Right hindlimb (tissue), 1 donor: ENCODE measurements around the gene FOXN3.
"Not testable (repeated sequence)": the region's sequence is repeated elsewhere in the genome, so short reads cannot be mapped to it uniquely, and the experiment has no call there.

Experiments used
- DNase-seq: peaks from one replicate; pipeline ENCODE4 v3.0.0-alpha.2; 2018

The FOXN3 gene

DNA sequence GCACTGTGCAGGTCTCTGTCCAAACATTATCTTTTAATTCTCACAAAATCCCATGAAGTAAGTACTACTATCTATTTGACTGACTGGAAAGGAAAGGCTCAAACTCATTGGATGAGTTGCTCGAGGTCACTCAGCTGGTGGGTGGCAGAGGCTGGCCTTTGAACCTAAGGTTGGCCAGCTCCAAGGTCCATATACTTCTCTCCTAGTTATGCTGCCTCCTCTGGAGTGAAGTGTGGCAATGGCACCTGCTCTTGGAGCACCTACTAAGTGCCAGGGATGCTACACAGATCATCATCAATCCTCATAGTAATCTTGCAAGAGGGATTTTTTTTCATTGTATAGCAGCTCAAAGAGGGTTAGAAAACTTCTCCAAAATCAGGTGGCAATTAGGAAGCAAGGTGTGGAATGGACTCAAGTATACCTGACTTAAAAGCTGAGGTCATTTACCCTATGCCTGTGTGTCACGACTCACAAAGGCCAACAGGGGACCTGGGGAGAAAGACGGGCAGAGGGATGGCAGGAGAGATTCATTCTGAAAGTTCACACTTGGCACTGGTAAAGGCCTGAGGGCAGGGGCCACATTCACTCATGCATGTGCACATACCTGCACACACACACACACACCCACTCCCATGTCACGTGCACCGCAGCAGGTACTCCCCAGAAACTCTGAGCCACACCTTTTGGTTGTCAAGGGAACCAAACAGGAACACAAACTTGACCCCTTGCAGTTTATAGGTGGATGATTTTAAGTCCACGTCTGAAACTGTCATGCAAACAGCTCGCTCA is 146.4 kb downstream of the FOXN3 start:
- DNase-seq, result no peak

- DNase-seq, result no peak
These were observed 147.6 kb downstream of the FOXN3 start for GRCh38 chr14:89269404-89269803.

- no peak for DNase-seq
These were observed 148.5 kb downstream of the FOXN3 start for GRCh38 chr14:89268514-89268913.

GRCh38 chr14:89267656-89268055 is 149.4 kb downstream of the FOXN3 start:
- no peak for DNase-seq

GRCh38 chr14:89267163-89267562 is 149.9 kb downstream of the FOXN3 start:
- no peak for DNase-seq

GRCh38 chr14:89266754-89267153 is 150.3 kb downstream of the FOXN3 start:
- DNase-seq, result no peak

GRCh38 chr14:89265234-89265633 is 151.8 kb downstream of the FOXN3 start:
- no peak for DNase-seq

GRCh38 chr14:89264196-89264800 is 152.7 kb downstream of the FOXN3 start:
- DNase-seq, result no peak

GRCh38 chr14:89262041-89262440 is 155.0 kb downstream of the FOXN3 start:
- no peak for DNase-seq

- DNase-seq, result no peak
These were observed 156.1 kb downstream of the FOXN3 start for GRCh38 chr14:89260898-89261297.

- no peak for DNase-seq
These were observed 157.0 kb downstream of the FOXN3 start for GRCh38 chr14:89259951-89260609.

- DNase-seq, result no peak
These were observed 158.2 kb downstream of the FOXN3 start for GRCh38 chr14:89258728-89259273.

DNA sequence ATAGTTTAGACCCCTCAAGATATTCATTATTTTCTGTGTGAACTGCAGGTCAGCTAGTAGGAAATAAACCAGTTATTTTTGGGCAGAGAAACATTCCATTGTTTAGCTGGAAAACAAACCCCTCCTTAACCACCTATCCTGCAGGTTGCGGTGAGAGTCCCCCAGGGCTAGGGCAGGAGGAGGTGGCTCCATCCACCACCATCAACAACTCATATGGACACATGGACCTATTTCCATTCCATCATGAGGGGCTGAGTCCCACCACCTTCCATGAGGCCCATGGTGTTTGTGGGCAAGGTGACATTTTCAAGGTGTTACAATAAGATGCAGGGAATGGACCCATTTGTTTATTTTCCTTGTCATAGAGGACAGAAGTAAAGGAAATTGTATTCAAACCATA is 160.1 kb downstream of the FOXN3 start:
- DNase-seq, result no peak

DNA sequence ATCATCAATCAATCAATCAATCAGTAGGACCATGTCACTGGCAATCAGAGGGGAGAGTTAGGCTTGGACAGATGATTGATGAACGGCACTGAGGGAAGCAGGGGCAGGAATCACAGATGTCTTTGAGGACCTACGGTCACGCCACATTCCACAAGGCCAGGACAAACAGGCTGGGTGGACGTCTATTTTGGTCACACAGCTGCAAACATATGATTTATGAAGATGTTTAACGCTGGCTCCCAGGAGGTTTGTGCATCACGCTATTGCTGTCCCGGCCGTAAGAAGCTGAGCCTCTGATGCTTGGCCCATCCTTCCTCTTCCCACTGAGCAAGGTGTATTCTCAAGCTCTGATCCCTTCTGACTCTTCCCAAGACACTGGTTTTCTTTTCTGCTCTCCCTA is 160.8 kb downstream of the FOXN3 start:
- DNase-seq, result peak; percentile 47

- no peak for DNase-seq
These were observed 161.2 kb downstream of the FOXN3 start for GRCh38 chr14:89255852-89256251.

DNA sequence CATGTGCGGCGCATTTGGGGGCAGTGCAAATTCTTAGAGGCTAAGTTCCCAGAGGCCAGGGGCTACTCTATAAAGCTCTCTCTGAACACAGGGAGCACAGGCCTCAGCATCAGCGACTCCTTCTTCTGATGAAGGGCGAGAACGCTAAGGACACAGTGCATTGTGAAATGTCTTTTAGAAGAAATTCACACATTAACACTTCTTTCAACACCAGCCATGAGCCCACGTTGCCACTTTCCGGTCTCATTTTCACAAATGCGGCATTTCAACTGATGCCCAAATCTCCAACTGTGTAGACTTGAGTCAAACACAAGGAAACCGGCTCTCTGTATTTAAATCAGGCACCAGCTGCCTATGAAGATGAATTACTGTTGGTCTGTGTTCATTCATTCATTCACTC is 162.0 kb downstream of the FOXN3 start:
- DNase-seq, result no peak

DNA sequence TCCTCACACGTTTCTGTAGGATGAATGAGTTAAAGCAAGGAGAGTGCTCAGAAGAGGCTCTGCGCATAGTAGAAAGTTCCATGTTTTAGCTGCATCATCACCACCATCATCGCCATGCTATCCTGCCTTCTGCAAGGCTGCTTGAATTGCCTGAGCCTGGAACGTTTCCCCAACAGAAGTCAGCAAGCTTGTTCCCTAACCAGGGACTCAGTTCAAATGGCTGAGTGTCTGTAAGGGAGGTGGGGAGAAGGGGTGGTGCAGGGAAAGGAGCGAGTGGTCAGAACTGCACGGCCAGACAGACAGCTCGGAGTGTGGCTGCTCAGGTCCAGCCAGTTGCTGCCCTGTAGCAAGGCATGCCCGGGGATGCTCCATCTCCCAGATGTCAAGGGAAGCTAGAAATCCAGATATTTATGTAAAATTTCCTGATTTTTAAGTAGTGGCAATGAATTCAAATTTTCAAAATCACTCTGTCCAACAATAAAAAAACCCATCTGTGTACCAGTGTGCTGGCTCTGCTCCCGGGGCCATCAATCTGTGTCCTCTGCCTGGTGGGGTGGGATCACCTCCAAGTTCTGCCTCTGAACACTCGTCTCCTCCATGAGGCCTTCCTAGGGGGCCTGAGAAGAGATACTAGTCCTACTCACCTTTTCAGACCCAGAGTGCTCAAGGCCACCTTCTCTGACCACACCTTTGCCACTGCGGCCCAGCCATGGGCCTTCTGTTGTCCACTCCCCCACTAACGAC is 162.7 kb downstream of the FOXN3 start:
- DNase-seq, result no peak

DNA sequence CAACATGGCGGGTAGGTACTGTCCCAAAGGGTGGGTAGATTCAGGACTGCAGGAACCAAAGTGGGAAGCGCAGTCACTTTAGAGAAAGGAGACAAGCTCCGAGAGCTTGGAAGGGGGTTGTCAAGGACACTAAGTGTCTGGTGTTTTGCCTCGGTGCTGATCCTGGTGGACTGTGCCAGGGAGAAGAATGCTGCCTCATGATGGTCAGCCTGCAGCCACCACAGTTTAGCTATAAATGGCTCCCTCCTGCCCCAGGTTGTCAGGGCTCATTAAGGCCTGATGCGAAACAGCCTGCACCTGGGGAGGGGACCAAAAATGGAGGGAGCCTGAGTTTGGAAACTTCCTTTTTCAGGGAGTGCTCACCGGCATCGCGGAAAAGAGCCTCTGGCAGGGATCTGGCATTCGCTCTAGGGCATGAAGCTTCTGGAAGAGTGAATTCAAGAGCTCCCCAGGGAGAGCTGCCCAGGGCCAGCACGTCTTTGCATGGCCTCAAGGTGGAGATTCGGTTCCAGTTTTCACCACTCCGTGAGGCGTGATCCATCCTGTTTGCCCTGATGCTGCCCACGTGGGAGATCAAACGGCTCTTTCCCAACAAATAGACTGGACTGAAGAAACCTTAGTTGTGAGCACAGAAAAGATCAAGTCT is 164.0 kb downstream of the FOXN3 start:
- no peak for DNase-seq

- no peak for DNase-seq
These were observed 166.0 kb downstream of the FOXN3 start for GRCh38 chr14:89251061-89251460.

DNA sequence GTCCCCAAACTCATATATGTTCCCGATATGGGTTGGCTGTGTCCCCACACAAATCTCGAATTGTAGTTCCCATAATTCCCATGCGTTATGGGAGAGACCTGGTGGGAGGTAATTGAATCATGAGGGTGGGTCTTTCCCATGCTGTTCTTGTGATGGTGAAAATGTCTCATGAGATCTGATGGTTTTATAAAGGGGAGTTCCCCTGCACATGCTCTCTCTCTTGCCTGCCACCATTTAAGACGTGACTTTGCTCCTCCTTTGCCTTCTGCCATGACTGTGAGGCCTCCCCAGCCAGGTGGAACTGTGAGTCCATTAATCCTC is 166.4 kb downstream of the FOXN3 start:
- DNase-seq, result not testable (repeated sequence)

DNA sequence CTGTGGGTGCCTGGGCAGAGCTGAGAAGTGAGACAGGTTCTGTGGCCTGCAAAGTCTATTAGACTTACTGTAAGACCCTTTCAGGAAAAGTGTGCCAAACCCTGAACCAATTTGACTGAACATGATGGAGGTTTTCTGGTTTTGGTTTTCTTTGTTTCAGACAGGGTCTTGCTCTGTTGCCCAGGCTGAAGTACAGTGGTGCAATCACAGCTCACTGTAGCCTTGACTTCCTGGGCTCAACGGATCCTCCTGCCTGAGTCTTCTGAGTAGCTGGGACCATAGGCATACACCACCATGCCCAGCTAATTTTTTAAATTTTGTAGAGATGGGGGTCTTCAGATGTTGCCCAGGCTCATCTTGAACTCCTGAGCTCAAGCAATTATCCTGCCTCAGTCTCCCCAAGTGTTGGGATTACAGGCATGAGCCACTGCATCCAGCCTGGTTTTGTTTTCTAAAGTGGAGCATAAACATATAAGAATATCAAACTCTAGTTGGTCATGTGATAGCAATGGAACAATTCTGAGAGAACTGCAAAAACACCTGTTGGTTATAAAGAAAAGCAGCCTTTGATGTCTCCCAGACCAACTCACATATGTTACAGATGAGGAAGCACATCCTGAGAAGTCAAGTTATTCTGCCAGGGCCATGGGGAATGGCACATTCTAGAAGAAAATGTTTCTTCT is 166.9 kb downstream of the FOXN3 start:
- no peak for DNase-seq

DNA sequence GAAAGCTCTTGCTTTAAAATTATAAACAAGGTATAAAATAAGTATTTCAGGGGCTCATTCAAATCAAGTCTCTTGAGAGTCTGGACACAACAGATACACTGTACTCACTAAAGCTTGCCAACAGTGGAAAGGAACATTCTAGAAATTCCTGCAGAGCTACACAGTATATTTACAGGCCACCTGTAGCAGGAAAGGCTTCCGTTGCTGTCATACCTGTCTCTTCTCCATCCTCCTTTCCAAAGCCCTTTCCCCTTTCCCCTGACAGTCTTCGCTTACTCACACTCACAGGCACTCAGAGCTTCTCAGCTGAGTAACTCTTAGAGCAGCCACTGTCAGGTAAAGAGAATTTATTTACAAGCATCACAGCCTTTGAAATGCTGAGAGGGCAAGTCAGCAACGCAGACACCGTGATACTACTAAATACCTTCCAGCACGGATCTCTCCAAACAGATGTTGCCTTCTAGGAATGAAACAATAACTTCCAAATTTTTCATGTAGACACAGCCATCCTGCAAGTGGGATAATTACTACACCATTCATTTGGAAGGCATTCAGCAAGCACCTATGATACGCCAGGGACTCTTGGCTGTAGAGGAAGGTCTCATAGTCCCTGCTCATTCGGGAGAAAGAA is 167.9 kb downstream of the FOXN3 start:
- no peak for DNase-seq
